AG04450 (cell line): ENCODE data around the gene LRP2. TPM values are rescaled to one million over a fixed set of nuclear protein-coding genes. Genes with fewer than 3 reads are reported as not detected.
"Not testable (repeated sequence)": the region's sequence is repeated elsewhere in the genome, so short reads cannot be mapped to it uniquely, and the experiment has no call there.

Experiments
- CTCF ChIA-PET: fragments of 300-600, 350-600 bp; formaldehyde crosslinking; extraction: SDS; loops from one replicate; lab custom pipeline; 2022; ENCODE audit warnings: antibody characterized with exemption, inconsistent platforms; lab: Charles Lee
- POLR2A ChIA-PET: fragments of 350-600 bp; formaldehyde crosslinking; extraction: SDS; loops from one replicate; lab custom pipeline; 2021; ENCODE audit warnings: antibody characterized with exemption, inconsistent platforms; lab: Yijun Ruan, JAX
- DNase-seq: peaks from one replicate; pipeline ENCODE4 v3.0.0-alpha.2; 2011; ENCODE audit warnings: low read depth, low spot score
- H3K27ac ChIP-seq: one replicate; pipeline ENCODE4 v1.5.1; 2012; ENCODE audit warnings: low read depth, low read length, control low read depth
- H3K27me3 ChIP-seq: one replicate; pipeline ENCODE4 v1.6.0; 2012; ENCODE audit warnings: low read length; ENCODE audit not compliant: control insufficient read depth, insufficient read depth
- H3K4me3 ChIP-seq: 2 replicates; pipeline ENCODE4 v1.5.1; 2011; ENCODE audit warnings: mild to moderate bottlenecking, low read depth, low read length, control low read depth
- H3K9me3 ChIP-seq: 2 replicates; pipeline ENCODE4 v1.5.1; 2012; ENCODE audit warnings: low read length; ENCODE audit not compliant: control insufficient read depth, insufficient read depth
- polyA plus RNA-seq: library from polyadenylated mRNA; depleted of rRNA; stranded (reverse); fragments of >200 nt; gene quantifications from 2 replicates; pipeline ENCODE4 v1.2.3, GENCODE V29; 2011
- TF ChIP-seq, protein P1 (sequence below): IDR thresholded peaks from 2 replicates; pipeline ENCODE4 v1.5.1; 2011; ENCODE audit warnings: low read depth, low read length, control low read depth, inconsistent platforms

LRP2 gene
- polyA plus RNA-seq, 1 experiment, result not detected

- Histone ChIP-seq H3K27ac (no peak overlapping the region), H3K4me3 (no peak overlapping the region), H3K9me3 (no peaks in the 10 kb centered on the region), H3K27me3 (no peaks in the 10 kb centered on the region)
- TF ChIP-seq, protein P1, sequence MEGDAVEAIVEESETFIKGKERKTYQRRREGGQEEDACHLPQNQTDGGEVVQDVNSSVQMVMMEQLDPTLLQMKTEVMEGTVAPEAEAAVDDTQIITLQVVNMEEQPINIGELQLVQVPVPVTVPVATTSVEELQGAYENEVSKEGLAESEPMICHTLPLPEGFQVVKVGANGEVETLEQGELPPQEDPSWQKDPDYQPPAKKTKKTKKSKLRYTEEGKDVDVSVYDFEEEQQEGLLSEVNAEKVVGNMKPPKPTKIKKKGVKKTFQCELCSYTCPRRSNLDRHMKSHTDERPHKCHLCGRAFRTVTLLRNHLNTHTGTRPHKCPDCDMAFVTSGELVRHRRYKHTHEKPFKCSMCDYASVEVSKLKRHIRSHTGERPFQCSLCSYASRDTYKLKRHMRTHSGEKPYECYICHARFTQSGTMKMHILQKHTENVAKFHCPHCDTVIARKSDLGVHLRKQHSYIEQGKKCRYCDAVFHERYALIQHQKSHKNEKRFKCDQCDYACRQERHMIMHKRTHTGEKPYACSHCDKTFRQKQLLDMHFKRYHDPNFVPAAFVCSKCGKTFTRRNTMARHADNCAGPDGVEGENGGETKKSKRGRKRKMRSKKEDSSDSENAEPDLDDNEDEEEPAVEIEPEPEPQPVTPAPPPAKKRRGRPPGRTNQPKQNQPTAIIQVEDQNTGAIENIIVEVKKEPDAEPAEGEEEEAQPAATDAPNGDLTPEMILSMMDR, result no peak
- POLR2A ChIA-PET, result no interaction called here
- CTCF ChIA-PET, result no interaction called here
- DNase-seq, result no peak
Measured at GRCh38 chr2:169320561-169320960, 41.8 kb downstream of the LRP2 start.

GRCh38 chr2:169315357-169315756, 47.0 kb downstream of the LRP2 start:
- TF ChIP-seq, protein P1, result no peak
- CTCF ChIA-PET, result no interaction called here
- no peak overlapping the region for H3K27ac ChIP-seq
- POLR2A ChIA-PET, result no interaction called here
- no peak for DNase-seq
- H3K27me3 ChIP-seq, result no peaks in the 10 kb centered on the region
- H3K4me3 ChIP-seq, result no peak overlapping the region
- H3K9me3 ChIP-seq, result no peaks in the 10 kb centered on the region

DNA sequence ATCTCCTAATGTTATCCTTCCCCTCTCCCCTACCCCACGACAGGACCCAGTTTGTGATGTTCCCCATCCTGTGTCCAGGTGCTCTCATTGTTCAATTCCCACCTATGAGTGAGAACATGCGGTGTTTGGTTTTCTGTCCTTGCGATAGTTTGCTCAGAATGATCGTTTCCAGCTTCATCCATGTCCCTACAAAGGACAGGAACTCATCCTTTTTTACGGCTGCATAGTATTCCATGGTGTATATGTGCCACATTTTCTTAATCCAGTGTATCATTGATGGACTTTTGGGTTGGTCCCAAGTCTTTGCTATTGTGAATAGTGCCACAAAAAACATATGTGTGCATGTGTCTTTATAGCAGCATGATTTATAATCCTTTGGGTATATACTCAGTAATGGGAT, 54.0 kb downstream of the LRP2 start:
- H3K27ac ChIP-seq, CTCF ChIA-PET: not testable (repeated sequence)

GRCh38 chr2:169304689-169305088, 57.6 kb downstream of the LRP2 start:
- DNase-seq, H3K27ac ChIP-seq, POLR2A ChIA-PET, CTCF ChIA-PET, H3K9me3 ChIP-seq, H3K27me3 ChIP-seq, H3K4me3 ChIP-seq: not testable (repeated sequence)

More for the DNA sequence above, 54.0 kb downstream of the LRP2 start:
- H3K4me3 ChIP-seq, DNase-seq, POLR2A ChIA-PET, H3K9me3 ChIP-seq, H3K27me3 ChIP-seq: not testable (repeated sequence)

- POLR2A ChIA-PET, result no interaction called here
- no peak overlapping the region for H3K4me3 ChIP-seq
- no peak overlapping the region for H3K27ac ChIP-seq
- H3K9me3 ChIP-seq, result no peaks in the 10 kb centered on the region
- no peaks in the 10 kb centered on the region for H3K27me3 ChIP-seq
- CTCF ChIA-PET, result interaction anchor here (0.6 kb wide), 1 partner anchor 148 kb away, joined by 10 read pairs; no protein-coding TSS in a partner anchor
- TF ChIP-seq, protein P1, result no peak
- no peak for DNase-seq
Measured at GRCh38 chr2:169303579-169304305, 58.6 kb downstream of the LRP2 start.

- no peak for DNase-seq
- ChIA-PET CTCF (no interaction called here), POLR2A (no interaction called here)
Measured at GRCh38 chr2:169302364-169302763, 60.0 kb downstream of the LRP2 start.

More at GRCh38 chr2:169302364-169302763, 60.0 kb downstream of the LRP2 start:
- no peaks in the 10 kb centered on the region for H3K9me3 ChIP-seq
- TF ChIP-seq, protein P1, result no peak
- no peak overlapping the region for H3K27ac ChIP-seq
- H3K27me3 ChIP-seq, result no peaks in the 10 kb centered on the region
- H3K4me3 ChIP-seq, result no peak overlapping the region
